H9 (cell line): ENCODE measurements around the gene ASB5. TPM values are rescaled to one million over a fixed set of nuclear protein-coding genes. Genes with fewer than 3 reads are reported as not detected.

Source experiments
- DNase-seq: peaks from one replicate; pipeline ENCODE4 v3.0.0-alpha.2; 2017
- H2AFZ ChIP-seq: one replicate; pipeline ENCODE4 v1.6.1; 2013; ENCODE audit warnings: mild to moderate bottlenecking, low read length, control low read depth, moderate library complexity
- H2AK5ac ChIP-seq: 2 replicates; pipeline ENCODE4 v1.6.1; 2013; ENCODE audit warnings: low read length, control low read depth, mixed read lengths; ENCODE audit not compliant: insufficient read length
- H2BK120ac ChIP-seq: one replicate; pipeline ENCODE4 v1.6.1; 2013; ENCODE audit warnings: low read depth, mild to moderate bottlenecking, low read length, control low read depth, inconsistent platforms; ENCODE audit not compliant: poor library complexity, severe bottlenecking
- H2BK12ac ChIP-seq: 2 replicates; pipeline ENCODE4 v1.6.1; 2013; ENCODE audit warnings: low read length, control low read depth, mixed read lengths, low read depth; ENCODE audit not compliant: insufficient read length
- H2BK15ac ChIP-seq: 2 replicates; pipeline ENCODE4 v1.6.1; 2013; ENCODE audit warnings: low read depth, low read length, control low read depth
- H2BK20ac ChIP-seq: one replicate; pipeline ENCODE4 v1.6.1; 2013; ENCODE audit warnings: low read depth, mild to moderate bottlenecking, low read length, control low read depth, inconsistent platforms; ENCODE audit not compliant: poor library complexity, severe bottlenecking
- H2BK5ac ChIP-seq: 2 replicates; pipeline ENCODE4 v1.6.1; 2013; ENCODE audit warnings: low read length, control low read depth, mixed read lengths; ENCODE audit not compliant: insufficient read length
- H3K14ac ChIP-seq: 2 replicates; pipeline ENCODE4 v1.6.1; 2013; ENCODE audit warnings: low read length, control low read depth; ENCODE audit not compliant: insufficient read depth
- H3K18ac ChIP-seq: 2 replicates; pipeline ENCODE4 v1.6.1; 2013; ENCODE audit warnings: low read depth, mild to moderate bottlenecking, mixed read lengths, low read length, control low read depth; ENCODE audit not compliant: insufficient read length
- H3K23ac ChIP-seq: 2 replicates; pipeline ENCODE4 v1.6.1; 2013; ENCODE audit warnings: low read length, control low read depth, mixed read lengths, low read depth; ENCODE audit not compliant: insufficient read length
- H3K23me2 ChIP-seq: 2 replicates; pipeline ENCODE4 v1.6.1; 2013; ENCODE audit warnings: low read depth, mild to moderate bottlenecking, mixed read lengths, low read length, control low read depth; ENCODE audit not compliant: insufficient read length, poor library complexity, severe bottlenecking
- H3K27ac ChIP-seq: 2 replicates; pipeline ENCODE4 v1.5.1; 2013; ENCODE audit warnings: low read length, control low read depth, mixed read lengths, low read depth; ENCODE audit not compliant: insufficient read length
- H3K27me3 ChIP-seq: 2 replicates; pipeline ENCODE4 v1.6.1; 2013; ENCODE audit warnings: low read length, control low read depth, inconsistent platforms; ENCODE audit not compliant: insufficient read depth
- H3K4ac ChIP-seq: 2 replicates; pipeline ENCODE4 v1.6.1; 2013; ENCODE audit warnings: low read depth, mild to moderate bottlenecking, control low read depth, inconsistent platforms, low read length, moderate library complexity
- H3K4me1 ChIP-seq: 2 replicates; pipeline ENCODE4 v1.6.1; 2013; ENCODE audit warnings: low read length, control low read depth, inconsistent platforms; ENCODE audit not compliant: insufficient read depth
- H3K4me2 ChIP-seq: 2 replicates; pipeline ENCODE4 v1.6.1; 2013; ENCODE audit warnings: low read length, control low read depth, mixed read lengths; ENCODE audit not compliant: insufficient read length, insufficient read depth
- H3K56ac ChIP-seq: 2 replicates; pipeline ENCODE4 v1.6.1; 2013; ENCODE audit warnings: low read depth, mild to moderate bottlenecking, mixed read lengths, low read length, control low read depth; ENCODE audit not compliant: insufficient read length
- H3K79me1 ChIP-seq: 2 replicates; pipeline ENCODE4 v1.6.1; 2013; ENCODE audit warnings: low read depth, mild to moderate bottlenecking, moderate library complexity, low read length, control low read depth, inconsistent platforms; ENCODE audit not compliant: insufficient read depth, poor library complexity, severe bottlenecking
- H3K79me2 ChIP-seq: 2 replicates; pipeline ENCODE4 v1.6.1; 2013; ENCODE audit warnings: low read length, control low read depth, inconsistent platforms; ENCODE audit not compliant: insufficient read depth
- H3K9ac ChIP-seq: 2 replicates; pipeline ENCODE4 v1.6.1; 2013; ENCODE audit warnings: low read length, control low read depth, mixed read lengths; ENCODE audit not compliant: insufficient read length; ENCODE audit errors: extremely low read depth
- H3K9me3 ChIP-seq: one replicate; pipeline ENCODE4 v1.6.1; 2013; ENCODE audit warnings: low read depth, low read length, inconsistent platforms; ENCODE audit not compliant: control insufficient read depth
- H3T11ph ChIP-seq: one replicate; pipeline ENCODE4 v1.6.1; 2013; ENCODE audit warnings: mild to moderate bottlenecking, low read length, control low read depth, inconsistent platforms
- H4K20me1 ChIP-seq: one replicate; pipeline ENCODE4 v1.6.1; 2013; ENCODE audit not compliant: control insufficient read depth, insufficient read length, insufficient read depth
- H4K5ac ChIP-seq: 2 replicates; pipeline ENCODE4 v1.6.1; 2013; ENCODE audit warnings: low read depth, mild to moderate bottlenecking, mixed read lengths, low read length, control low read depth; ENCODE audit not compliant: insufficient read length
- H4K8ac ChIP-seq: replicated peaks from 2 replicates; pipeline ENCODE4 v1.6.1; 2013; ENCODE audit warnings: low read length, control low read depth, mixed read lengths, low read depth; ENCODE audit not compliant: insufficient read length
- H4K91ac ChIP-seq: 2 replicates; pipeline ENCODE4 v1.6.1; 2013; ENCODE audit warnings: low read depth, mild to moderate bottlenecking, moderate library complexity, mixed read lengths, low read length, control low read depth; ENCODE audit not compliant: insufficient read length
- H3K27ac Mint-ChIP-seq, 3 experiments: 2 replicates in 2 of 3; 3 replicates in 1 of 3; pipeline ENCODE4 v1.8.0; 2020 to 2021; ENCODE audit warnings: mixed read lengths in 3 of 3, mild to moderate bottlenecking in 1 of 3, moderate library complexity in 1 of 3
- H3K27me3 Mint-ChIP-seq: 2 replicates; pipeline ENCODE4 v1.8.0; 2021; ENCODE audit warnings: low read depth, mild to moderate bottlenecking, moderate library complexity, mixed read lengths
- H3K36me3 Mint-ChIP-seq, 3 experiments: 2 replicates in 2 of 3; 3 replicates in 1 of 3; pipeline ENCODE4 v1.8.0; 2020 to 2021; ENCODE audit warnings: low read depth in 3 of 3, mixed read lengths in 3 of 3; ENCODE audit not compliant: insufficient read depth in 1 of 3
- H3K4me1 Mint-ChIP-seq, 2 experiments: 2 replicates each; pipeline ENCODE4 v1.8.0; 2020; ENCODE audit warnings: mixed read lengths in 2 of 2
- H3K4me3 Mint-ChIP-seq, 2 experiments: 2 replicates in 1 of 2; 3 replicates in 1 of 2; pipeline ENCODE4 v1.8.0; 2020 to 2021; ENCODE audit warnings: mild to moderate bottlenecking in 2 of 2, mixed read lengths in 2 of 2, moderate library complexity in 1 of 2
- H3K9me3 Mint-ChIP-seq, 2 experiments: 2 replicates in 1 of 2; 3 replicates in 1 of 2; pipeline ENCODE4 v1.8.0; 2020; ENCODE audit warnings: mild to moderate bottlenecking in 2 of 2, mixed read lengths in 2 of 2, moderate library complexity in 1 of 2
- CTCF ChIP-seq: fragments of 200-600 bp; sonication (generic); conservative IDR thresholded peaks from 3 replicates; pipeline ENCODE4 v1.8.0; 2021; ENCODE audit warnings: antibody characterized with exemption, mild to moderate bottlenecking
- WGBS: extraction: QIAGEN DNeasy Blood & Tissue Kit; methylation state at CpG from one replicate; pipeline ENCODE4 v1.1.7; 2013; ENCODE audit warnings: missing lambda C conversion rate, low lambda C conversion rate, mixed read lengths; ENCODE audit not compliant: insufficient read length; ENCODE audit errors: extremely low coverage; 5-methylcytosine and 5-hydroxymethylcytosine counted together
- total RNA-seq: library from RNA; stranded (reverse); gene quantifications from 2 replicates; pipeline ENCODE4 v1.2.1, GENCODE V29; 2021

Gene ASB5
- total RNA-seq, 1 experiment from 2014 or later, result not detected

GRCh38 chr4:176207839-176208238, 61.2 kb downstream of the ASB5 start:
- no peaks in the 10 kb centered on the region for H3K79me1 ChIP-seq
- H3K9me3 ChIP-seq, result no peaks in the 10 kb centered on the region
- H2BK12ac ChIP-seq, result no peak overlapping the region
- no peak overlapping the region for H4K8ac ChIP-seq
- no peak overlapping the region for H3K18ac ChIP-seq
- H3K27me3 Mint-ChIP-seq, result no peaks in the 10 kb centered on the region
- no peak for DNase-seq
- no peak for TF ChIP-seq CTCF
- H3K27ac ChIP-seq, result no peak overlapping the region
- H4K5ac ChIP-seq, result no peak overlapping the region
- no peak overlapping the region for H3K14ac ChIP-seq
- no peak overlapping the region for H2BK20ac ChIP-seq
- H2AK5ac ChIP-seq, result no peak overlapping the region
- H3K23ac ChIP-seq, result no peak overlapping the region
- no peak overlapping the region for H3K4ac ChIP-seq
- H3K27ac Mint-ChIP-seq, result no peak overlapping the region
- peaks cover 18 to 20% of the 10 kb centered on the region in 2 experiments for H3K4me1 Mint-ChIP-seq
- no CpG with 5 or more reads among the region's 5 CpGs for WGBS
- H3K27me3 ChIP-seq, result no peaks in the 10 kb centered on the region
- H3K79me2 ChIP-seq, result no peaks in the 10 kb centered on the region
- no peaks in the 10 kb centered on the region for H3K4me1 ChIP-seq
- no peak overlapping the region for H4K91ac ChIP-seq
- no peak overlapping the region for H2AFZ ChIP-seq
- H3K56ac ChIP-seq, result no peak overlapping the region
- no peak overlapping the region for H3T11ph ChIP-seq
- no peaks in the 10 kb centered on the region for H3K23me2 ChIP-seq
- no peak overlapping the region for H3K9ac ChIP-seq
- no peak overlapping the region for H3K4me2 ChIP-seq
- no peak overlapping the region for H3K4me3 Mint-ChIP-seq
- H3K9me3 Mint-ChIP-seq, result peaks cover 0 to 7% of the 10 kb centered on the region in 2 experiments; a peak in 3 of 5 replicates
- no peaks in the 10 kb centered on the region for H4K20me1 ChIP-seq
- H3K36me3 Mint-ChIP-seq, result peaks cover 0 to 5% (median 0%) of the 10 kb centered on the region in 3 experiments; a peak in 2 of 7 replicates
- H2BK5ac ChIP-seq, result no peak overlapping the region
- no peak overlapping the region for H2BK15ac ChIP-seq
- no peak overlapping the region for H2BK120ac ChIP-seq
